Astrocyte (in vitro differentiated cells and primary cell): ENCODE data around the gene SMCO3. TPM values are rescaled to one million over a fixed set of nuclear protein-coding genes. Genes with fewer than 3 reads are reported as not detected.

Source experiments
- DNase-seq: peaks from one replicate; pipeline ENCODE4 v3.0.0-alpha.2; 2010; ENCODE audit warnings: low read depth
- FAIRE-seq: peaks from 2 replicates; lab custom pipeline; 2011; peaks lifted over from hg19 to GRCh38; lab: Jason Lieb, UNC
- H2AFZ ChIP-seq: 2 replicates; pipeline ENCODE4 v1.6.0; 2012; ENCODE audit warnings: low read depth, low read length, inconsistent platforms
- H3K27ac ChIP-seq: 2 replicates; pipeline ENCODE4 v1.5.1; 2011; ENCODE audit warnings: low read depth, low read length, inconsistent platforms
- H3K27me3 ChIP-seq: 2 replicates; pipeline ENCODE4 v1.6.0; 2011; ENCODE audit warnings: low read length, inconsistent platforms; ENCODE audit not compliant: insufficient read depth
- H3K36me3 ChIP-seq: 2 replicates; pipeline ENCODE4 v1.5.1; 2011; ENCODE audit warnings: low read length, inconsistent platforms; ENCODE audit not compliant: insufficient read depth
- H3K4me1 ChIP-seq: 2 replicates; pipeline ENCODE4 v1.5.1; 2011; ENCODE audit warnings: low read length, inconsistent platforms; ENCODE audit not compliant: insufficient read depth
- H3K4me2 ChIP-seq: 2 replicates; pipeline ENCODE4 v1.6.0; 2012; ENCODE audit warnings: low read length, inconsistent platforms
- H3K4me3 ChIP-seq: 2 replicates; pipeline ENCODE4 v1.5.1; 2011; ENCODE audit warnings: low read depth, mild to moderate bottlenecking, low read length, inconsistent platforms; ENCODE audit not compliant: insufficient read depth
- H3K79me2 ChIP-seq: 2 replicates; pipeline ENCODE4 v1.6.0; 2012; ENCODE audit warnings: mild to moderate bottlenecking, low read length, inconsistent platforms; ENCODE audit not compliant: insufficient read depth
- H3K9ac ChIP-seq: 2 replicates; pipeline ENCODE4 v1.6.0; 2012; ENCODE audit warnings: mild to moderate bottlenecking, low read length, inconsistent platforms
- H3K9me3 ChIP-seq: 2 replicates; pipeline ENCODE4 v1.5.1; 2012; ENCODE audit warnings: low read depth, mild to moderate bottlenecking, low read length, inconsistent platforms; ENCODE audit not compliant: insufficient read depth
- H4K20me1 ChIP-seq: 2 replicates; pipeline ENCODE4 v1.6.0; 2012; ENCODE audit warnings: low read length, inconsistent platforms; ENCODE audit not compliant: insufficient read depth
- H3K27ac Mint-ChIP-seq: one replicate; pipeline ENCODE4 v1.8.0; 2021; ENCODE audit warnings: mild to moderate bottlenecking, mixed read lengths; ENCODE audit not compliant: unreplicated experiment
- H3K27me3 Mint-ChIP-seq: one replicate; pipeline ENCODE4 v1.8.0; 2021; ENCODE audit warnings: low read depth, mixed read lengths; ENCODE audit not compliant: unreplicated experiment
- H3K36me3 Mint-ChIP-seq: one replicate; pipeline ENCODE4 v1.8.0; 2021; ENCODE audit warnings: low read depth, mixed read lengths; ENCODE audit not compliant: unreplicated experiment
- H3K4me1 Mint-ChIP-seq: one replicate; pipeline ENCODE4 v1.8.0; 2021; ENCODE audit warnings: low read depth, mixed read lengths; ENCODE audit not compliant: unreplicated experiment
- H3K4me3 Mint-ChIP-seq: one replicate; pipeline ENCODE4 v1.8.0; 2021; ENCODE audit warnings: mild to moderate bottlenecking, moderate library complexity, mixed read lengths; ENCODE audit not compliant: unreplicated experiment
- H3K9me3 Mint-ChIP-seq: one replicate; pipeline ENCODE4 v1.8.0; 2021; ENCODE audit warnings: mild to moderate bottlenecking, mixed read lengths; ENCODE audit not compliant: unreplicated experiment
- EZH2 ChIP-seq: IDR thresholded peaks from 2 replicates; pipeline ENCODE4 v1.6.1; 2012; ENCODE audit warnings: mild to moderate bottlenecking, low read length, inconsistent platforms; ENCODE audit not compliant: insufficient read depth
- total RNA-seq: library from RNA; stranded (reverse); gene quantifications from 2 replicates; pipeline ENCODE4 v1.2.1, GENCODE V29; 2021
- TF ChIP-seq, protein P1 (sequence below): IDR thresholded peaks from 2 replicates; pipeline ENCODE4 v1.5.1; 2011; ENCODE audit warnings: low read depth, mild to moderate bottlenecking, inconsistent platforms, low read length, moderate library complexity; ENCODE audit not compliant: insufficient read depth

Gene SMCO3
- total RNA-seq, 1 donor from 2014 or later, result 0.57 TPM

DNA sequence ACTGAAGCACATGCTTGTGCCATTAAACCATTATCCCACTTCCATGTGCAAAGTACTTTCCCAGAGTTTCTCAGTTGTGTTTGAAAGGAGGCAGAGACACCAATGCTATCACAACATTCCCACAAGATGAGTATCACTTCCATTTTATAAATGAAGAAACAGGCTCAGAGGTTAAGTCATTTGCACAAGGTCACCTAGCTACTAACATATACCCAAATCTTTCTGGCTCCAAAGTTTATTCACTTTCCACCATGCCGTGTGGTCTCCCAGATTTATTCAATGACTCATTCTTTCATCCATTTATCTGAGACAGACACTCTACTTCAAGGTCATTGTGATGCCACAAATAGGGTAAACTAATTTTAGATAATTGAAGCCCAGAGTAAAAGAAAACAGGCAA lies 20.0 kb upstream of the SMCO3 start:
- Histone ChIP-seq H3K9ac (no peak overlapping the region), H3K4me2 (peak overlapping the region; percentile 10), H3K27ac (no peak overlapping the region), H3K36me3 (no peaks in the 10 kb centered on the region), H3K9me3 (no peaks in the 10 kb centered on the region), H2AFZ (no peak overlapping the region), H3K79me2 (no peaks in the 10 kb centered on the region), H3K27me3 (no peaks in the 10 kb centered on the region), H4K20me1 (no peaks in the 10 kb centered on the region), H3K4me1 (peaks cover 22% of the 10 kb centered on the region), H3K4me3 (no peak overlapping the region)
- Mint-ChIP-seq H3K4me1 (peaks cover 27% of the 10 kb centered on the region), H3K4me3 (no peak overlapping the region), H3K36me3 (no peaks in the 10 kb centered on the region), H3K27ac (no peak overlapping the region), H3K27me3 (no peaks in the 10 kb centered on the region), H3K9me3 (no peaks in the 10 kb centered on the region)
- DNase-seq (peak; percentile 61), FAIRE-seq (peak; percentile 43)
- no peak for TF ChIP-seq EZH2
- TF ChIP-seq, protein P1, sequence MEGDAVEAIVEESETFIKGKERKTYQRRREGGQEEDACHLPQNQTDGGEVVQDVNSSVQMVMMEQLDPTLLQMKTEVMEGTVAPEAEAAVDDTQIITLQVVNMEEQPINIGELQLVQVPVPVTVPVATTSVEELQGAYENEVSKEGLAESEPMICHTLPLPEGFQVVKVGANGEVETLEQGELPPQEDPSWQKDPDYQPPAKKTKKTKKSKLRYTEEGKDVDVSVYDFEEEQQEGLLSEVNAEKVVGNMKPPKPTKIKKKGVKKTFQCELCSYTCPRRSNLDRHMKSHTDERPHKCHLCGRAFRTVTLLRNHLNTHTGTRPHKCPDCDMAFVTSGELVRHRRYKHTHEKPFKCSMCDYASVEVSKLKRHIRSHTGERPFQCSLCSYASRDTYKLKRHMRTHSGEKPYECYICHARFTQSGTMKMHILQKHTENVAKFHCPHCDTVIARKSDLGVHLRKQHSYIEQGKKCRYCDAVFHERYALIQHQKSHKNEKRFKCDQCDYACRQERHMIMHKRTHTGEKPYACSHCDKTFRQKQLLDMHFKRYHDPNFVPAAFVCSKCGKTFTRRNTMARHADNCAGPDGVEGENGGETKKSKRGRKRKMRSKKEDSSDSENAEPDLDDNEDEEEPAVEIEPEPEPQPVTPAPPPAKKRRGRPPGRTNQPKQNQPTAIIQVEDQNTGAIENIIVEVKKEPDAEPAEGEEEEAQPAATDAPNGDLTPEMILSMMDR, result no peak

DNA sequence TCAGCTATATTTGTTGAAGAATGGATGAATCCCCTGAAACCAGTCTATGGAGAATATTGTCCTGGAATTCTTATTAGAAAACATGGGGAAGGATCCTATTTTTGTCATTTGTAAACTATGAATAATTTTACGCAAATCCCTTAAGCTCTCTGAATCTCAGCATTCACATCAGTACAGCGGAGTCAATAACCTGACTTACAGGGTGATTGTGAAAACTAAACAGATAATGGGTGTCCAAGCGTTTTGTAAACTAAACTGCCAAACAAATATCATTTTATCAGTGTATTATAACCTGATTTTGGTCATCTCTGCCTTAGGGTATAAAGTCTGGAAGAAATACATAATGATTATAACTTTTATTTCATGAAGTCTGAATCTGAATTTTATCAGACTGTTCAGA lies 19.4 kb upstream of the SMCO3 start:
- Histone ChIP-seq H3K79me2 (no peaks in the 10 kb centered on the region), H3K4me3 (no peak overlapping the region), H3K36me3 (no peaks in the 10 kb centered on the region), H3K4me1 (peaks cover 22% of the 10 kb centered on the region), H3K4me2 (no peak overlapping the region), H3K9me3 (no peaks in the 10 kb centered on the region), H3K9ac (no peak overlapping the region), H3K27ac (no peak overlapping the region), H4K20me1 (no peaks in the 10 kb centered on the region), H2AFZ (no peak overlapping the region), H3K27me3 (no peaks in the 10 kb centered on the region)
- DNase-seq (no peak), FAIRE-seq (peak; percentile 29)
- Mint-ChIP-seq H3K36me3 (no peaks in the 10 kb centered on the region), H3K4me1 (peaks cover 27% of the 10 kb centered on the region), H3K27ac (no peak overlapping the region), H3K27me3 (no peaks in the 10 kb centered on the region), H3K4me3 (no peak overlapping the region), H3K9me3 (no peaks in the 10 kb centered on the region)
- no peak for TF ChIP-seq EZH2
- TF ChIP-seq, protein P1, result no peak

DNA sequence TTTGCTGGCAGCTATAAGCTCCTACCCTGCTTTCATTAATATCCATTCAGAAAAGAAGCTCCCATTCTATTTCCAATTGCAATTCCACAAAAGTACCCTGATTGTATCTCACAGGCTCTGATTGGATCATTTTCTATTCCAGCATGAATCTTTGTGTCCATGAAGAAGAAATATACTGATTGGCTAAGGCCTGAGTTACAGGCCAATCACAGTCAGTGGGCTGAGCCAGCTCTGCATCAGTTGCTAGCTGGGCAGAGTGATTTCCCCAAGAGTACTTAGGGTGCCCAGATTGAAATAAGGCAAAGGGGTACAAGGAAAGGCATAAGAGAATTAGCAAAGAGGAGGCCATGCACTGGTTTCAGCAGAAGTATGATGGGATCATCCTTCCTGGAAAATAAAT lies 14.9 kb upstream of the SMCO3 start:
- H3K36me3 ChIP-seq, result no peaks in the 10 kb centered on the region
- no peaks in the 10 kb centered on the region for H4K20me1 ChIP-seq
- peaks cover 3% of the 10 kb centered on the region for H3K4me1 ChIP-seq
- no peak overlapping the region for H3K27ac ChIP-seq
- DNase-seq, result no peak
- no peaks in the 10 kb centered on the region for H3K79me2 ChIP-seq
- H2AFZ ChIP-seq, result no peak overlapping the region
- TF ChIP-seq EZH2, result no peak
- TF ChIP-seq, protein P1, result no peak
- Mint-ChIP-seq H3K36me3 (no peaks in the 10 kb centered on the region), H3K9me3 (no peaks in the 10 kb centered on the region), H3K4me3 (no peak overlapping the region), H3K4me1 (peaks cover 12% of the 10 kb centered on the region), H3K27me3 (no peaks in the 10 kb centered on the region), H3K27ac (no peak overlapping the region)
- H3K27me3 ChIP-seq, result no peaks in the 10 kb centered on the region
- H3K4me3 ChIP-seq, result no peak overlapping the region
- H3K9me3 ChIP-seq, result no peaks in the 10 kb centered on the region
- FAIRE-seq, result no peak
- H3K4me2 ChIP-seq, result no peak overlapping the region
- H3K9ac ChIP-seq, result no peak overlapping the region
